Epithelial cell of esophagus (primary cell): Measurements from ENCODE around the gene ULK4.

ENCODE experiments used
- DNase-seq: peaks from one replicate; pipeline ENCODE4 v3.0.0; 2010; ENCODE audit warnings: low read depth
- H3K4me3 ChIP-seq: 2 replicates; pipeline ENCODE4 v1.5.1; 2011; ENCODE audit warnings: mild to moderate bottlenecking, low read length, control low read depth
- CTCF ChIP-seq: IDR thresholded peaks from 2 replicates; pipeline ENCODE4 v1.5.1; 2011; ENCODE audit warnings: low read depth, mild to moderate bottlenecking, low read length, control low read depth, inconsistent platforms; ENCODE audit not compliant: insufficient read depth; ENCODE audit errors: missing control alignments

Gene ULK4

GRCh38 chr3:41961751-41962679, at the start of gene ULK4:
Gene ULK4 (minus strand): TSS chr3:41962103. CDS start chr3:41954759, 7,344 bp downstream.
- no peak for TF ChIP-seq CTCF
- H3K4me3 ChIP-seq = peak within 1 kb of the TSS; percentile 84
- peak; percentile 100 for DNase-seq

GRCh38 chr3:42010530-42010929, 48.6 kb upstream of the ULK4 start:
- TF ChIP-seq CTCF = no peak
- no peak for DNase-seq
- H3K4me3 ChIP-seq = no peak overlapping the region

- DNase-seq = peak; percentile 51
- no peak for TF ChIP-seq CTCF
These were observed 47.6 kb upstream of the ULK4 start for GRCh38 chr3:42009456-42009855.

GRCh38 chr3:42007785-42008184, 45.9 kb upstream of the ULK4 start:
- TF ChIP-seq CTCF = no peak
- no peak for DNase-seq
- H3K4me3 ChIP-seq = no peak overlapping the region

More at GRCh38 chr3:42009456-42009855, 47.6 kb upstream of the ULK4 start:
- no peak overlapping the region for H3K4me3 ChIP-seq

- no peak for DNase-seq
- no peak for TF ChIP-seq CTCF
- H3K4me3 ChIP-seq = no peak overlapping the region
These were observed 43.5 kb upstream of the ULK4 start for GRCh38 chr3:42005401-42005800.

GRCh38 chr3:42002790-42003189, 40.9 kb upstream of the ULK4 start:
- H3K4me3 ChIP-seq = no peak overlapping the region
- DNase-seq = no peak
- no peak for TF ChIP-seq CTCF
